Measurements from ENCODE around the gene SLC24A1. TPM values are rescaled to one million over a fixed set of nuclear protein-coding genes. Genes with fewer than 3 reads are reported as not detected.
A peak's percentile ranks its signal among the peaks of the same experiment; 100 is the strongest.

The SLC24A1 gene
- polyA plus RNA-seq, 1 experiment = 5.5 TPM

- Histone ChIP-seq H3K27ac (ENCODE audit: low read depth, low read length) (no peak overlapping the region), H3K9me3 (ENCODE audit: control insufficient read depth, insufficient read depth, low read length) (no peaks in the 10 kb centered on the region), H3K4me3 (ENCODE audit: low read depth, low read length) (no peak overlapping the region), H3K27me3 (ENCODE audit: control insufficient read depth, insufficient read depth, low read length) (no peaks in the 10 kb centered on the region)
- POLR2A ChIA-PET = interaction anchor here (1.1 kb wide), 1 partner anchor 32 kb away, joined by 4 read pairs; the partner anchor contains the start of gene INTS14
- no peak for TF ChIP-seq CTCF (IDR thresholded peaks at IDR 0.05; ENCODE audit: low read depth, low read length)
- CTCF ChIA-PET = interaction anchor here (1.5 kb wide), 1 partner anchor 178 kb away, joined by 4 read pairs; no protein-coding TSS in a partner anchor
- DNase-seq (ENCODE audit: low read depth, low spot score) = no peak
These were observed 42.6 kb upstream of the SLC24A1 start for GRCh38 chr15:65578904-65579728.

GRCh38 chr15:65579762-65580161 is 42.0 kb upstream of the SLC24A1 start:
- ChIA-PET POLR2A (interaction anchor here (0.7 kb wide), 1 partner anchor 47 kb away, joined by 3 read pairs; no protein-coding TSS in a partner anchor), CTCF (interaction anchor here (1.4 to 1.5 kb wide), 2 partner anchors 16 to 178 kb away, joined by 4 read pairs; no protein-coding TSS in a partner anchor)
- Histone ChIP-seq H3K27me3 (ENCODE audit: control insufficient read depth, insufficient read depth, low read length) (no peaks in the 10 kb centered on the region), H3K27ac (ENCODE audit: low read depth, low read length) (peak overlapping the region; percentile 59), H3K9me3 (ENCODE audit: control insufficient read depth, insufficient read depth, low read length) (no peaks in the 10 kb centered on the region), H3K4me3 (ENCODE audit: low read depth, low read length) (no peak overlapping the region)
- no peak for DNase-seq (ENCODE audit: low read depth, low spot score)
- no peak for TF ChIP-seq CTCF (IDR thresholded peaks at IDR 0.05; ENCODE audit: low read depth, low read length)

GRCh38 chr15:65580287-65580686 is 41.5 kb upstream of the SLC24A1 start:
- H3K27me3 ChIP-seq (ENCODE audit: control insufficient read depth, insufficient read depth, low read length) = no peaks in the 10 kb centered on the region
- H3K27ac ChIP-seq (ENCODE audit: low read depth, low read length) = peak overlapping the region; percentile 59
- no peak overlapping the region for H3K4me3 ChIP-seq (ENCODE audit: low read depth, low read length)
- POLR2A ChIA-PET = interaction anchor here (0.7 kb wide), 1 partner anchor 48 kb away, joined by 3 read pairs; no protein-coding TSS in a partner anchor
- CTCF ChIA-PET = interaction anchor here (0.6 to 1.5 kb wide), 3 partner anchors 15 to 275 kb away, joined by 4 to 5 read pairs (median 4); no protein-coding TSS in a partner anchor
- no peak for TF ChIP-seq CTCF (IDR thresholded peaks at IDR 0.05; ENCODE audit: low read depth, low read length)
- DNase-seq (ENCODE audit: low read depth, low spot score) = peak; percentile 29
- no peaks in the 10 kb centered on the region for H3K9me3 ChIP-seq (ENCODE audit: control insufficient read depth, insufficient read depth, low read length)

GRCh38 chr15:65583701-65584100 is 38.0 kb upstream of the SLC24A1 start:
- ChIA-PET POLR2A (no interaction called here), CTCF (no interaction called here)
- no peak for DNase-seq (ENCODE audit: low read depth, low spot score)
- TF ChIP-seq CTCF (IDR thresholded peaks at IDR 0.05; ENCODE audit: low read depth, low read length) = no peak
- Histone ChIP-seq H3K4me3 (ENCODE audit: low read depth, low read length) (no peak overlapping the region), H3K27ac (ENCODE audit: low read depth, low read length) (no peak overlapping the region), H3K27me3 (ENCODE audit: control insufficient read depth, insufficient read depth, low read length) (no peaks in the 10 kb centered on the region), H3K9me3 (ENCODE audit: control insufficient read depth, insufficient read depth, low read length) (no peaks in the 10 kb centered on the region)

GRCh38 chr15:65584241-65584640 is 37.5 kb upstream of the SLC24A1 start:
- no peaks in the 10 kb centered on the region for H3K9me3 ChIP-seq (ENCODE audit: control insufficient read depth, insufficient read depth, low read length)
- ChIA-PET CTCF (interaction anchor here (1.6 kb wide), 1 partner anchor 12 kb away, joined by 5 read pairs; no protein-coding TSS in a partner anchor), POLR2A (no interaction called here)
- H3K4me3 ChIP-seq (ENCODE audit: low read depth, low read length) = no peak overlapping the region
- no peak for DNase-seq (ENCODE audit: low read depth, low spot score)
- no peak overlapping the region for H3K27ac ChIP-seq (ENCODE audit: low read depth, low read length)
- H3K27me3 ChIP-seq (ENCODE audit: control insufficient read depth, insufficient read depth, low read length) = no peaks in the 10 kb centered on the region
- TF ChIP-seq CTCF (IDR thresholded peaks at IDR 0.05; ENCODE audit: low read depth, low read length) = no peak
